GM12865 (cell line): ENCODE results near the gene SYTL4.
"Not testable (repeated sequence)": the region's sequence is repeated elsewhere in the genome, so short reads cannot be mapped to it uniquely, and the experiment has no call there.

ENCODE experiments used
- DNase-seq: peaks from one replicate; pipeline ENCODE4 v3.0.0; 2010; ENCODE audit warnings: low read depth
- H3K4me3 ChIP-seq: 2 replicates; pipeline ENCODE4 v1.5.1; 2011; ENCODE audit warnings: mild to moderate bottlenecking, low read depth, low read length, control low read depth
- CTCF ChIP-seq: IDR thresholded peaks from 2 replicates; pipeline ENCODE4 v1.5.1; 2011; ENCODE audit warnings: low read length, control low read depth, low read depth, inconsistent platforms; ENCODE audit not compliant: insufficient read depth; ENCODE audit errors: missing control alignments

Gene SYTL4

GRCh38 chrX:100731441-100732281 is at the start of gene SYTL4:
TSS of gene SYTL4 (minus strand) at chrX:100732121. CDS start at chrX:100702037, 30,084 bp downstream.
- H3K4me3 ChIP-seq: no peak within 1 kb of the TSS
- DNase-seq: no peak
- TF ChIP-seq CTCF: no peak

DNA sequence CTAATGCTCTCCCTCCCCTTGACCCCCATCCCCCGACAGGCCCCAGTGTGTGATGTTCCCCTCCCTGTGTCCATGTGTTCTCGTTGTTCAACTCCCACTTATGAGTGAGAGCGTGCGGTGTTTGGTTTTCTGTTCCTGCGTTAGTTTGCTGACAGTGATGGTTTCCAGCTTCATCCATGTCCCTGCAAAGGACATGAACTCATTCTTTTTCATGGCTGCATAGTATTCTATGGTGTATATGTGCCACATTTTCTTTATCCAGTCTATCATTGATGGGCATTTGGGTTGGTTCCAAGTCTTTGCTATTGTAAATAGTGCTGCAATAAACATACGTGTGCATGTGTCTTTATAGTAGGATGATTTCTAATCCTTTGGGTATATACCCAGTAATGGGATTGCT is 37.5 kb upstream of the SYTL4 start:
- not testable (repeated sequence) for DNase-seq, H3K4me3 ChIP-seq

GRCh38 chrX:100768679-100769338 is 36.9 kb upstream of the SYTL4 start:
- peak; percentile 94 for TF ChIP-seq CTCF

GRCh38 chrX:100750883-100751282 is 19.0 kb upstream of the SYTL4 start:
- DNase-seq: no peak
- no peak overlapping the region for H3K4me3 ChIP-seq
- no peak for TF ChIP-seq CTCF

More at GRCh38 chrX:100768679-100769338, 36.9 kb upstream of the SYTL4 start:
- no peak overlapping the region for H3K4me3 ChIP-seq
- peak; percentile 69 for DNase-seq

GRCh38 chrX:100748108-100748507 is 16.2 kb upstream of the SYTL4 start:
- no peak for DNase-seq
- no peak overlapping the region for H3K4me3 ChIP-seq
- TF ChIP-seq CTCF: no peak

DNA sequence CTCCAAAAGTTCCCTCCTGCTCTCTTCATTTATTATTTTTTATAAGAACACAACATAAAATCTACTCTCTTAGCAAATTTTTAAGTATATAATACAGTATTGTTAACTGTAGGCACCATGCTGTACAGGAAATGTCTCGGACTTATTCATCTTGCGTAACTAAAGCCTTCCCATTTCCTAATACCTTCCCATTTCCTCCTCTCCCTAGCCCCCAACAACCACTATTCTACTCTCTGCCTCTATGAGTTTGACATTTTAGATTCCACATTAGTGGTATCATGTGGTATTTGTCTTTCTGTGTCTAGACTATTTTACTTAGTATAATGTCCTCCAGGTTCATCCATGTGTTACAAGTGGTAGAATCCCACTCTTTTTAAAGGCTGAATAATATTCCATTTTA is 15.8 kb upstream of the SYTL4 start:
- no peak for TF ChIP-seq CTCF
- no peak for DNase-seq
- H3K4me3 ChIP-seq: no peak overlapping the region

DNA sequence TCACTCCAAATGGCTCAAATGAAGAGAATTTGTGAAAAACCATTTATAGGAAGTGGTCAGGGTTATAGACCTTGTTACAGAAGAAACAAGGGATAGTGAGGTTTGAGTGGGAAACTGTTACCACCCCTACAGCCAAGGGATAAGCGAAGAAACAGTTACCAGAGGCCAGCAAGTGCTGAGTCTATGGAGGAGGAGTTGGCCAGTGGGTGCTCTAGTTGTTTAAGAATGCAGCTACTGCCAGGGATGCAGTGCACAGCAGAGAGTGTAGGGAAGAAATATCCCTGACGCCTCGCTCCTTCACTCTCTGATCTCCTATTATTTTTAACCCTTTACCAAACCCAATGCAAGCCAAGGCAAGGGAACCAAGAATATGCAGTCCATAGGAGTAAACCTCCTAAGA is 15.2 kb upstream of the SYTL4 start:
- DNase-seq: no peak
- no peak overlapping the region for H3K4me3 ChIP-seq
- no peak for TF ChIP-seq CTCF
